ENCODE results near the gene SLC25A52.

- TF ChIP-seq CTCF (conservative IDR thresholded peaks at IDR 0.05; ENCODE audit: low read depth in 2 of 2) (no peak), CREB1 (CRISPR knock-in tag; IDR thresholded peaks at IDR 0.05; ENCODE audit: low read depth) (no peak), NANOG (IDR thresholded peaks at IDR 0.05; ENCODE audit: borderline replicate concordance) (no peak), EZH2 (IDR thresholded peaks at IDR 0.05; ENCODE audit: low read depth, unreplicated experiment) (no peak)
These were observed 37.7 kb upstream of the SLC25A52 start for GRCh38 chr18:31798399-31798798.

All from GM23338 (cell line).